Activated CD4-positive, alpha-beta T cell treated with anti-CD3 and anti-CD28 coated beads, Interleukin-2, amount 10 ng/mL, durations not matched to agents 24 days and 14 days (primary cell): Measurements from ENCODE around the gene SLN. TPM values are rescaled to one million over a fixed set of nuclear protein-coding genes. Genes with fewer than 3 reads are reported as not detected.

ENCODE experiments used
- DNase-seq: peaks from one replicate; pipeline ENCODE4 v3.0.0; 2022
- H3K27ac Mint-ChIP-seq: one replicate; pipeline ENCODE4 v1.8.0; 2022; ENCODE audit warnings: mild to moderate bottlenecking, mixed read lengths
- H3K27me3 Mint-ChIP-seq: one replicate; pipeline ENCODE4 v1.8.0; 2022; ENCODE audit warnings: mixed read lengths
- H3K36me3 Mint-ChIP-seq: one replicate; pipeline ENCODE4 v1.8.0; 2022; ENCODE audit warnings: low read depth, mild to moderate bottlenecking, mixed read lengths
- H3K4me1 Mint-ChIP-seq: one replicate; pipeline ENCODE4 v1.8.0; 2021; ENCODE audit warnings: mixed read lengths
- H3K4me3 Mint-ChIP-seq: one replicate; pipeline ENCODE4 v1.8.0; 2022; ENCODE audit warnings: mild to moderate bottlenecking, moderate library complexity, mixed read lengths
- H3K9me3 Mint-ChIP-seq: one replicate; pipeline ENCODE4 v1.8.0; 2021; ENCODE audit warnings: mixed read lengths
- intact Hi-C: fragments of 100-400 bp; cut with micrococcal nuclease; formaldehyde crosslinking; loops from one replicate; pipeline ENCODE4 v1.15.1; 2023
- total RNA-seq: library from RNA; stranded (reverse); gene quantifications from 2 replicates; pipeline ENCODE4 v1.2.3, GENCODE V29; 2022

SLN gene
- total RNA-seq, 1 donor from 2014 or later: not detected

DNA sequence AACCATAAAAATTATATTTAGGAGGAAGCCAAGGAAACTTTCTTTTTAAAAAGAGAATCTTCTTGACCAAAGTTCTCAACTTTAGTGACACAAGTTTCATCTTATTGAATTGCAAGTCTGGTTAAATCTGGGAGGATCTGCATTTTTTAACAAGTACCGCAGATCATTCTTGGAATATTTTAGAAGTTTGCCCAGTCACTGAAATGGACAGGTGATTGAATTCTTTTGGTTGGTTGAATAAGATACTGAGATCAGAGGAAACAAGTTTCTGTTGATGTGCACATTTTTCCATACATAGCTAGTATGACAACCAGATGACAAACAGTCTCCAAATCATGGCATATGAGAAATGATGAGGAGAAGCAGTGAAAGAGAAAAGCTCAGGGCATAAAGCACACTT lies 50.2 kb downstream of the SLN start:
- intact Hi-C loops: no loop called here
- H3K27ac Mint-ChIP-seq: no peak overlapping the region
- H3K4me3 Mint-ChIP-seq: no peak overlapping the region
- DNase-seq: no peak
- no peaks in the 10 kb centered on the region for H3K36me3 Mint-ChIP-seq
- no peaks in the 10 kb centered on the region for H3K4me1 Mint-ChIP-seq
- H3K27me3 Mint-ChIP-seq: peaks cover 11% of the 10 kb centered on the region
- no peaks in the 10 kb centered on the region for H3K9me3 Mint-ChIP-seq

DNA sequence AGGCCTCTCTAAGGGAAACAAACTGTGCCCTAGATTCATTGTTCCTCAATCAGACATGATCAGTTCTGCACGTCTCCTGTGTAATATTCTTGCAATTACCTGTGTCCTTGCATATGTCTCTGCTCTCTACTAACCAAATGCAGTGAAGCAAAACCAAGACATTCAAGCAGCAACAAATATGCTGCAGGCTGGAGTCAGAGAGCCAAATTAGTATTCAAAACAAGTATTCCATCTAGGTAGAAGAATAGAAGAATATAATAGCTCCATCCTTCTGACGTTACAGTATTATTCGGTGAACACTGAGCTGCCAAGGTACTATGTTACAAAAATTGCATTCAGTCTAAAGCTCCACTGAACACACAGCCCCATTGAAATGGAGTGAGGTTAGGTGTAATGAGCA lies 51.8 kb downstream of the SLN start:
- Mint-ChIP-seq H3K27me3 (peaks cover 11% of the 10 kb centered on the region), H3K4me1 (no peaks in the 10 kb centered on the region), H3K4me3 (no peak overlapping the region), H3K27ac (no peak overlapping the region), H3K9me3 (no peaks in the 10 kb centered on the region), H3K36me3 (no peaks in the 10 kb centered on the region)
- no peak for DNase-seq
- intact Hi-C loops: no loop called here

DNA sequence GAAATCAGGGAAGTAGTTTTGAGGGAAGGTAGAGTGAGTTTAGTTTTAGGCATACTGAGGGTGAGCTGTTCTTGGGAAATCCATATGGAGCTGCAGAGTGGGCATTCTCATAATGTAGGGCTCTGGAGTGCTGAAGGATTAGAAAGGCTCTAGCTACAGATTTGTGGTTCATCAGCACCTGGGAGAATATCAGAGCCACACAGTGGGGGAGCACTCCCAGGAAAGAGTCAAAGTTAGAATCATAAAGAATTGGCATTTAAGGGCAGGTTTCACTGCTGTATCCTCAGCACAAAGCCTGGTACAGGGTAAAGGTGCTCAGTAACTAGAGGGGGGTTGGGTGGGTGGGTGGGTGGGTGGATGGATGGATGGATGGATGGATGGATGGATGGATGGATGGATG lies 52.5 kb downstream of the SLN start:
- H3K27ac Mint-ChIP-seq: no peak overlapping the region
- DNase-seq: no peak
- no peaks in the 10 kb centered on the region for H3K4me1 Mint-ChIP-seq
- H3K9me3 Mint-ChIP-seq: no peaks in the 10 kb centered on the region
- H3K4me3 Mint-ChIP-seq: no peak overlapping the region
- H3K36me3 Mint-ChIP-seq: no peaks in the 10 kb centered on the region
- H3K27me3 Mint-ChIP-seq: peaks cover 11% of the 10 kb centered on the region
- intact Hi-C loops: no loop called here

Other genes starting within 250 kb of the SLN start
- 13.3 and 15.0 TPM in 2 replicates for gene ALKBH8, start 146.3 kb downstream of the SLN start, total RNA-seq
- not detected in 2 replicates for gene ELMOD1, start 120.9 kb downstream of the SLN start, total RNA-seq
- gene SLC35F2, start 146.7 kb upstream of the SLN start, total RNA-seq: 31.9 and 35.1 TPM in 2 replicates
- gene RAB39A, start 216.4 kb upstream of the SLN start, total RNA-seq: not detected in 2 replicates